GM21825 (cell line): ENCODE data around the gene RPS27.
"Not testable (repeated sequence)": the region's sequence is repeated elsewhere in the genome, so short reads cannot be mapped to it uniquely, and the experiment has no call there.

ENCODE experiments used
- ATAC-seq: cut with Tn5 transposase; IDR thresholded peaks from one replicate; pipeline ENCODE4 v1.9.1; 2021; ENCODE audit warnings: mild to moderate bottlenecking, moderate library complexity; ENCODE audit not compliant: unreplicated experiment

The RPS27 gene

DNA sequence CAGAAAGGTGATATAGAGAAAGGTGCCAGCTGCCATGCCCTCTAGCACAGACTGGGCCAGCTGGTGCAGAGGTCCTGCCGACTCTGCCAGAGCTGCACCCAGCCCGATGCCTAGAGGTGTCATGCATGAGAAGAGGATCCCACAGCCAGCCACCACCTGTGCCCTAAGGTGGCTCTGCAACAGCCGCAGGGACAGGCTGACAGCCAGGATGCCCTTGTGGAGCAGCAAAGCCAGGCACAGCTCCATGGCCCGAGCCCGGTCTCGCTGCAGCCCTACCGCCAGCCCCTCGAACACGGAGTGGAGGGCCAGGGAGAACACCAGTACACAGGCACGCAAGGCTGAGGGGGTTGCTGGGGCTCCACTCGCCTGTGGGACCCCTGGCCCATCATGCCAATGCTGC, 30.4 kb upstream of the RPS27 start:
- no peak for ATAC-seq

DNA sequence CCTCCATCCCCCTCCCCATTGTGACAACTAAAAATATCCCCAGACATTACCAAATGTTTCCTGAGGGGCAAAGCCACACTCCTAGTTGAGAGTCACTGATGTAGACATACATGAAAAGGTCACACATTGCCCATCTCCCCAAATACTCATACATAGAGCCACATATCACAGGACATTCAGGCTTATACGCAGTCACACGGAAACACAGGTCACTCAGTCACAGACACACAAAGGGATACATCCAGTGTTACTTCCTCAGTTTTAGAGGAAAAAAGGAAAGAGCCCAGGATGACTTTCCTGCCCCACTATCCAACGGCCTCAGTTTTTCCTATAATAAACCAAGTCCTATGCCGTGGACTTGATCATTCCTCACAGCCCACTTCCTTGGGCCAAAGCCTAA, 29.1 kb upstream of the RPS27 start:
- ATAC-seq: no peak

DNA sequence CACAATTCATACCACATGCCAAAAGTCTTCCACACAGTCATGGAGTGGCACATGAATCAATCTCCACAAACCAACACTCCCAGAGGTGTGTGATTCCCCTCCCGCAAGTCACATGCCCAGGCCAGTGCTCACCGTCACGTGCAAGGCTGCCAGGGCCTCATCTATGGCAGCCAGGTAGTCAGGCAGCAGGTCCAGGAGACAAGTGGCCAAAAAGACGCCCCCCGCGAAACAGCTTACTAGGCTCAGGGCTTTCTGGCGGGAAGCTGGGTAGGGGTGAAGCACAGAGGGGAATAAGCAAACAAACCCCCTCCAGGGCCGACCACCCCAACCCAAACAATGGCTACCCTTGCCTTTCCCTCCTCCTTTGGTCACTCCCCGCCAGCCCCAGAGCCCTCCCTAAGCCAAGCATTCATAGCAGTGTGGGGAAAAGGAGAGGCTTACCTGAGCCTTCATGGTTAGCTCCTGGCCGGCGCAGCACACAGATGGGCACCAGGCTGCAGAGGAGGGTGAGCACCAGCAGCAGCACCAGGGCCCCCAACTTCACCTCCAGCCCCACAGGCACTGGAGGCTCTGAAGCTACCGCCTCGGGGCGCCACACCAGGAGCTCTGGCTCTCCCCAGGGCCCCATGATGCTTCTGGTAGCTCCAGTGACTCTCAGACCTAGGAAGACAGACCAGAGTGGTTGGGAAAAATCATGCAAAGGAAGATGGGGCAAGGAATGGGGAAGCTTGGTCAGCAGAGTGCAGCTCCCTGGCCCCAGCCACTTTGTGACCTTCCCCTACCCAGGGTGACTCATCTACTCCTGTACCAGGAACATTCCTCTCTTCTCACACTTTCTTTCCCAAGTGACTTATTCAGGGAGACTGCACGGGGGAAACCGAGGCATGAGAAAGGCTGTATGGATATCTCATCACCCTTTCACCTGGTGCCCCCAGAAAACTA, 28.2 kb upstream of the RPS27 start:
- ATAC-seq: no peak

DNA sequence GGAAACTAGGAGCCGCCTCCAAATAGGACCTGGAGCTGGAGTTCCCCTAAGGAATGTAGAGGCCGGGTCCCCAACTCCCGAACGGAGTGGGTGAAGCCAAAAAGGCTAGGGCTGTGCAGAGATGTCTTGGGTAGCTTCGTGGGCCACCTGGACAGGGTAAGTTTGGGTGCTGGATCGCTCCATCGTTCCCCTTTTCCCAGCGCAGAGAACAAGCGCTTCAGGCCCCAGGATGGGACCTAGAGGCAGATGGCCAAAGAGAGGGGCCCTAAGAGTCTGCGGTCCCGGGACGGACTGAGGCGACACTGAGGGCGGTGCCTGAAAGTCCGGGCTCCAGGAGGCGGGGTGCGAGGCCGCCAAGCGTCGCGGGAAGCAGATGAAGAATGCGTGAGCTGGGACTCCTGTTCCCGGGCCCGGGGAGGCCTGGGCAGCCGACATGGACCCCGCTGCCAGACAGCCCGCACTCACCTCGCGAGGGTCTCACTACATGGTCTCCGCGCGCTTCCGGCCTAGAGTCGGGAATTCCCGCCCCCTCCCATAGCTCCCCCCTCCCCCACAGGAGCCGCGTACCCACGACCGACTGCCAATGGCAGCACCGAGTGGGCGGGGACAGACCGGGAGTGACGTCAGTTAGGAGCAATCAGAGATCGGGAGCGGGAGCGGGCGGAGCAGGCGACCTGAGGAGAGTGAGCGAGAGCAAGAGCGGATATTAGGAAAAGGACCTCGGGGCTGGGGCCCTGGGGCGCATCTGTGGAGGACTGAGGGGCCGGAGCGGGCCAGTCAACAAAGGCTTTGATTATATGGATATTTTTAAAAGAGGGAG, 27.3 kb upstream of the RPS27 start, which contains the start of gene SLC39A1:
Gene SLC39A1 (minus strand): TSS at position 508 of the 820 bp plus-strand sequence. CDS start 822 bp downstream, outside the sequence.
- peak; percentile 42 for ATAC-seq

DNA sequence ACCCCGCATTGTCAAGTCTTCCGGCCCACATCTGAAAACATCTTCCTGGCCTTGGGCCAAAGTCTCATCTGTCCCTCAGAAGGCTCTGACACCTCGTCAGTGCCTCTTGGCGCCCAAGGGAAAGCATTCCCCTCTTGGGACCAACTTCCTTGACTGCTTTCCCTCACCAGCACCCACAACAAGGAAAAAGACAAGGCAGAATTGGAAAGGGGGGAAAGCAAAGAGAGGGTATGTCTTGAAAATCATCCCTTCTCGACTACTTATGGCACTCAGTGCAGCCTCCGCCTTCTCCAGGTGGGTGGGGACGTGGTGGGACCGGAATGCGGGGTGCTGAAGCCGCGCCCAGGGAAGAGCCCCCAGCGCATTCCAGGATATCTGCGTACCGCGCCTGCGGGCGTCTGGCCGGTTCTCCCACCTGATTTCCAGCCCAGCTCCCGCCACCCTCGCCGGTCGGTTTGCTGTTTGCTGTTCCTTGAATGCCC, 26.7 kb upstream of the RPS27 start:
- ATAC-seq: peak; percentile 3

DNA sequence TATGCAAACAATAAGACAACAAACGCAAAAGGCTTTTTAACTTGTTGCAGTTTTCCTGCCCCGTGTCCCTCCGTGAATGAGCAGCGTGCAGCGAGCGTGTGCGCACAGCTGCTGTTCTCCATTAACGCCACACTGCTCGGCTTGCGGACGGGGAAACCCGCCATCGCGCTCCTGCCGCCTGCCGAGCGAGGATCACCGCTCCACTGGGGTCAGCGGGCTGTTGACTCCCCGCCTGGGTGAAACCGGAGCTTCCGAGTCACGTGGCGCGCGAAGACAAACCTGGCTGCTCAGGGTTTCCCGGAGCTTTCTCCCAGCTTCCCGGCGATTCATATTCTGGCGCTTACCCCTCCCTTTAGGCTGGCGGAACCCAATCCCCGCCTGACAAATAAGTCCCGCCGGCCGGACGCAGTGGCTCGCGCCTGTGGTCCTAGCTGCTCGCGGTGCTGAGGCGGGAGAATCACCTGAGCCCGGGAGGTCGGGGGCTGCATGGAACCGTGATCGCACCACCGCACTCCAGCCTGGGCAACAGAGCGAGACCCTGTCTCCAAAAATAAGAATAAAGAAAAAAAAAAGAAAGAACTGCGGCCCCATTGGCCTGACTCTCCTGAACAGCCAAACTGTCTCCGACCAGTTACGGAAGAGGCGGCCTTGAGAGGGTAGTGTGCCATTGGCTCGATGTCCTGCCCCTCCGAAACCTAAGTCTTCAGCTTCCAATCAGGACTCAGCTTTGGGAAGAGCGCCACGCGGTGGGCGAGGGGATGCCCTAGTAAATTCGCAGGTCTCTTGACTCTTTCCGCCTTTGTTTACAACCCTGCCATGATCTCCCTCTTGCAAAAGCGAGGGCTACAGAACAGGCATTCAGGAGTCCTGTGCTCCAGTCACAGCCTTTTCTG, 23.2 kb upstream of the RPS27 start, which contains the start of gene CREB3L4:
Gene CREB3L4 (plus strand): TSS at position 796 of the 893 bp plus-strand sequence. CDS start 624 bp downstream, outside the sequence.
- peak; percentile 64 for ATAC-seq

DNA sequence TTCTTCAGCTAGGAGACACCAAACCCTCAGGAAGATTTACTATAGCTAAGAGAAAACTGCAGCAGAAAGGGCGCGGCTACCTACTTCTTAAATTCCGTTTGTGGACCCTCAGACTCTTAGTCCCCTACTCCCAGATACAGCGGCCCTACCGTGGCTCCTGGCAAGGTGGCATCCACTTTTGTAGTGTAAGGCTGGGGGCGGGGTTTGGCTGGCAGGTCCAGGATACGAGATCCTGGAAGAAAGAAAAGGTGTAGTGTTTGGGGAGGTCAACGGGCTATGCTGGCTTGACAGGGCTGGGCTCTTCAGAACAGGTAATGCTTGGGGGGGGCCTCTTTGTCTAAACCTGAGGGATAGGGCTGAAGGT, 22.6 kb upstream of the RPS27 start:
- no peak for ATAC-seq

DNA sequence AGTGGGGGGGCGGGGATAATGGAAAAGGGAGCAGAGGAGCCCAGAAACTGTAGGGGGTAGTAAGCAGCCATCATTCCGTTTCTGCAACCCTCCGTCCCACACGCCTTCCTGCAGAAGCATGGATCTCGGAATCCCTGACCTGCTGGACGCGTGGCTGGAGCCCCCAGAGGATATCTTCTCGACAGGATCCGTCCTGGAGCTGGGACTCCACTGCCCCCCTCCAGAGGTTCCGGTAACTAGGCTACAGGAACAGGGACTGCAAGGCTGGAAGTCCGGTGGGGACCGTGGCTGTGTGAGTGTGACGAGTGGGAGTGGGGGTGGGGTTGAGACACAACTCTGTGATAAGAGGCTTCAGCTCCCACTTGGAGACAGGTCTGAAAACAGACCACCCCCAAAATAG, 22.2 kb upstream of the RPS27 start:
- ATAC-seq: no peak

DNA sequence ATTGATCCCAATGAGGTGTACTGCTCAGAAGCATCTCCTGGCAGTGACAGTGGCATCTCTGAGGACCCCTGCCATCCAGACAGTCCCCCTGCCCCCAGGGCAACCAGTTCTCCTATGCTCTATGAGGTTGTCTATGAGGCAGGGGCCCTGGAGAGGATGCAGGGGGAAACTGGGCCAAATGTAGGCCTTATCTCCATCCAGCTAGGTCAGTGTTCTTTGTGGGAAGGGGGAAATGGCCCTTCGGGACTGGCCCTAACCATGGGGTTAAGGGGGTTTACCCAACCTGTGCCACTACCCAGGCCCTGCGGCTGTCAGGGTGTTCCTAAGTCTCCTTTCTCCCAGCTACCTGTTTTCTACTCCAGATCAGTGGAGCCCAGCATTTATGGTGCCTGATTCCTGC, 21.6 kb upstream of the RPS27 start:
- ATAC-seq: no peak

DNA sequence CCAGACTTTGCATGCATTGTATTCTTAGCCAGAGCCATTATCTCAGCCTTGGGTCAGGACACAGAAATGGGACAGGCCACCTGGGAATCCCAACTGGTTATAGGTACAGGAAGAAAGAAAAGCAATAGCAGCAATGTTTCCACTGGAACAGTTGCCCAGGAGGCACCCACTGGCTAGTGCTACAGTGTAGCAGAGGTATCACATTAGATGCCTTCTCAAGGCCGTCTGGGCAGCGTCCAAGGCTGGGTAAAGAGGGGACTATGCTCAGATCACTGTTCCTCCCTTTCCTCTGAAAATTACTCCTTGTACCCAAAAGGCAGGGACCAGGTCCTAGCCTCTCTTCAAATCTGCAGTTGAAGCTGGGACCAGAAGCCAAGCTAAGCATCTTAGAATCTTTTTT, 20.2 kb upstream of the RPS27 start:
- no peak for ATAC-seq

DNA sequence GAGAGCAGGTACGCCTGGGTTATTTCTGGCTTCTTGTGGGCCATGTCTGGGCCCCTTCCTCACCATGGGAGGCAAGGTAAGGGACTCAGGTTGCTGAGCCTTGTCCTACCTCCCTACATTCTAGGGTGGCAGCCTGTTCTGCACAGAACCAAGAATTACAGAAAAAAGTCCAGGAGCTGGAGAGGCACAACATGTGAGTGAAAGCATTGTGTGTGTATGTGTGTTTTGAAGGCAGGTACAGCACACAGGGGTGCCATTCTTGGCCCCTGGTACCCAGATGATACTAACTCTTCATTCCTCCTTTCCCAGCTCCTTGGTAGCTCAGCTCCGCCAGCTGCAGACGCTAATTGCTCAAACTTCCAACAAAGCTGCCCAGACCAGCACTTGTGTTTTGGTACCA, 17.5 kb upstream of the RPS27 start:
- no peak for ATAC-seq

DNA sequence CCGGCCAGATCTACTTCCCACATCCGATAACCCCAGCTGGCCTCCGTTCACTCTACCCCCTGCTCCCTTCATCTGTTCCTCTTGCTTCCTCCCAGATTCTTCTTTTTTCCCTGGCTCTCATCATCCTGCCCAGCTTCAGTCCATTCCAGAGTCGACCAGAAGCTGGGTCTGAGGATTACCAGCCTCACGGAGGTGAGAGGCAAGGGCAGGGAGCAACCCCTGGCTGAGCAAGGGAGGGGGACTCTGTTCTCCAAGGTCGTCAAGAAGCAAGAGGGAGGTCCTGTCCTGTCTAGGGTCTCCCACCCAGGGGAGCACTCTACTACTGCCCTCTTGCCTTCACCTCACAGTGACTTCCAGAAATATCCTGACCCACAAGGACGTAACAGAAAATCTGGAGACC, 17.0 kb upstream of the RPS27 start:
- no peak for ATAC-seq

DNA sequence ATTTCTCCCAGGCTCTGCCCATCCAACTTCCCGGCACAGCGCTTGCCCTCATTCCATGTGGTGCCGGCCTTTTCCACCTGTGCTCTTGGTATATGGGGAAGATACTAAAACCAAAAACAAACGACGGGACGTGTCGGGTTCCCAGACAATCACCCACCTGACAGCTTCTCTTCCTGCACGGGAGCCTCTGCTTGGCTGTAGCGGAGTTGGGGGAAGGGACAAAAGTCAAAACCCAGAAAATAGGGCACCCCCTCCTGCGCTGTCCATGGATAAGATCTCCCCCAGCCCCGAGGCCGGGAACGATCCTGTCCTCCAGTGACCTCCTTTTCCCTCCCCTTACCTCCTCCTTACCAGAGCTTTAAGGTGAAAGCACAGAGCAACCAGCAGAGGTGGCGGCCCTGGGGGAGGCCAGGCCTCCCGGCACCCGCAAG, 13.7 kb upstream of the RPS27 start:
- no peak for ATAC-seq

DNA sequence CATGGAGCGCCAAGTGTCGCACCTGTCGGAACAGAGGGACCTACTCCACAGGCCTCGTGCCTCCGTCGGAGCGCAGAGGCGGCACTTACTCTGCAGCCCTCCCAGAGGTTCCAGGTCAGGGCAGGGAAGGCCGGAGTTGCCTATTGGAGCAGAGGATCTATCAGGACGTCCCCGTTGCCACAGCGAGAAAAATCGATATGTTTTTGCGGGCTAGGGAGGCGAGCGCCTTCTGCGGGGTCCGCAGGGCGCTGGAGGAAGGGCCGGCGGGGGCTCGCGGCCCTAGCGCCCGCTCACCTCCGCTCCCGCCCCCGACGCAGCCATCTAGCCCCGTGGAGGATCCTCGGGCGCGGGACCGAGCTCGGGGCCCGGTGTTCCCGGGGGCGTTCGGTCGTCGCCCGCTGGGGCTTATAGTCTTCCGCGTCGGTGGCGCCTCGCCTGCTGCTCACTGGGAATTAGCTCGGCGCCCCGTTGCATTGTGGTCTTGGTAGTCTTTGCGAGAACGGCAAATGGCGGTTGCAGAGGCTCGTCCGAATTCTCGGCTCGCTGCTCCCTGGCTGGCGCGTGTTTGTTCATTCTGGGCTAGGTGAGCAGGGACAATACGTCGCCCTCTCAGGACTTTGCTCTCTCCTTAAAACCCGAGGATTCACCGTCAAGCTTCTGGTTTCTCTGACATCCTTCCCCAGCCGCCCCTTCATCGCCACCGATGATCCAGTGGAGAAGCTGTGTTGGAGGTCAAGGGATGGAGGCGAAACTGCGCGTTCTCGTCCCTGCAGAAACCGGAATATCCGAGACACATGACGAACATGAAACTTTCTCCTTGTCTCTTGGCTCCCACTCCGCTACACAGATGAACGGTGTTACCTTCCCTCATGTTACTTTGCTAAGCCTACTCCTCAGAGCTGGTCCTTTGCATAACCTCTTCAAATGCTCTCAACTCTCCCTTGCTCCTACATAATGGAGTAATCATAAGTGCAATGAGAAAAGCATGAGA, 13.0 kb upstream of the RPS27 start, which contains the start of gene JTB:
Gene JTB (minus strand): TSS at position 425 of the 991 bp plus-strand sequence. CDS start 422 bp downstream, at position 3.
- peak; percentile 66 for ATAC-seq

DNA sequence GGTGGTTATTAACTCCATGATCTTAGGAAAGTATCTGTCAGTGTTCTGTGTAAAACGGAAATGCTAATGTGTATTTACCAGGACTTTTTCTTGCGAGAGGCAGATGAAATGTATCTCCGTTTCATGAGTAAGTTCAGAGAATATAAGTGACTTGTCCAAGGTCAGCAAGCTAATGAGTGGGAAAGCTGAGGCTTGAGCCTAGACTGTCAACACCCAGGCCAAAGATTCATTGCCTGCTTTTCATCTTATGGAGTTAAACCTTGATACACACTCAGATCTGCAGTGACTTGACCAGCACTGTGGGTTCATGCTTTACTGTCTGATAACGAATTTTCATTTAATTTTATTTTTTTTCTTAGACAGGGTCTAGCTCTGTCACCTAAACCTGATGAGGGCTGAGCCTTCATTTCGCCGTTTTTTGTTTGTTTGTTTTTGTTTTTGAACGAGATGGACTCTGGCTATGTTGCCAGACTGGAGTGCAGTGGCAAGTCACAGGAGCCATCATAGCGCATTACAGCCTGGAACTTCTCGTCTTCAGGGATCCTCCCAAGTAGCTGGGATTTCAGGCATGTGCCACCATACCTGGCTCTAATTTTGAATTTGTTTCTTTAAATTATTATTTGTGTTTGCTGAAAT, 12.2 kb upstream of the RPS27 start:
- no peak for ATAC-seq

DNA sequence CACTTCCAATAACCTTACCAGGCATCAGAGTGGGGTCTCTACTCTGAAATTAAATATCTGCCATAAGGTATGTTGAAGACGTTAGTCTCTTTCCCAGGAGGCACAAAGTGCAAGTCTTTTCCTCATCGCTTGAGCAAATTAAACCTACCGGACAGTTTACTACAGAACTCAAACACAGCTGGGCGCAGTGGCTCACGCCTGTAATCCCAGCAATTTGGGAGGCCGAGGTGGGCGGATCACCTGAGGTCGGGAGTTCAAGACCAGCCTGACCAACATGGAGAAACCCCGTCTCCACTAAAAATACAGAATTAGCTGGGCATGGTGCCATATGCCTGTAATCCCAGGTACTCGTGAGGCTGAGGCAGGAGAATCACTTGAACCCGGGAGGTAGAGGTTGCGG, 11.5 kb upstream of the RPS27 start:
- ATAC-seq: not testable (repeated sequence)

DNA sequence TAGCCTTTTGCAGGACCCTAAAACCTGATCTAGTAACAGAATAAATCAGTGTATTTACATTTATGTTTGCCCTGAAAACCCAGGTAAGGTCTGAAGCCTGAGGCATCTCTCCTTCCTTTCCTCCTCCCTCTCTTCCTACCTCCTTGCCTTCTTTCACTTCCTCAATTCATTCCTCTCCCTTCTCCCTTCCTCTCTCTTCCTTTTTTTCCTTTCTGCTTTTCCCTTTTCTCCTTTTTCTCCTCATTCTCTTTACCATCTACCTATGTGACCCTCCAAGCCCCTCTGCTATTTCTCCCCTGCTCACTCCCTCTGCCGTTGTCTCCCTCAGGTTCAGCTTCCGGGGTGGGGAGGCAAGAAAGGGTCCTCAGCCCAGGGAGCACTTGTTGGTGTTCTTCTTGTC, 8.8 kb upstream of the RPS27 start:
- ATAC-seq: not testable (repeated sequence)

DNA sequence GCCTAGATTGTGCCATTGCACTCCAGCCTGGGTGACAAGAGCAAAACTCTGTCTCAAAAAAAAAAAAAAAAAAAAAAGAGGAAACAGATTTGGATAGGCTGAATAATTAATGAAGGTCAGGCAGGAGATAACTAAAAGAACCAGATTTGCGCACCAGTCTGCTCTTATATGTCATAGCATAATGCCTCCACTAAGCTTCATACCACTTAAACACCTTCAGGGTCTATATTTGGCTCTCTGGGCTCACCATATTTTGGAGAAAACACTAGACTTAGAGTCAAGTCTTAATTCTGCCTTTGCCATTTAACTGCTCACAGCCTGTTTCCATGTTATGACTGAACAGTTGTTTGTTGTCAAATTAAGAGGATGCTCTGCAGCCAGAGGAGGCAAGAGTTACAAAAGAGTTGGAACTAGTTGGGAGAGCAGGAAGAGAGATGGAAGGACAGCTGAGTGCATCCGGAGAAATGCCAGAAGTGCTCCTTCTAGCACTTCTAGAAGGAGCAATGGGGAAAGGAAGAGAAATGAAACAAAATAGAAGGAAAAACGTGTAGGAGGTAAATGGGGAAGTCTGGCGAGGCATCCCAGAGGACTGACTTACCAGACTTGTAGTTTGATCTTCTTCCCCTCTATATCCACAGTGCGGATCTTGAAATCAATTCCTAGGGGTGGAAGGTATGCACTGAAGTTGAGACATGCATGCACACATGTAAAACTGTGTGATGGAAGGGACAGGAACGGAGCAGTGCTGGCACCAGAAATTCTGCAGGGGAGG, 6.3 kb upstream of the RPS27 start:
- no peak for ATAC-seq
